A673 (cell line): ENCODE measurements around the gene IGFBP2. TPM values are rescaled to one million over a fixed set of nuclear protein-coding genes. Genes with fewer than 3 reads are reported as not detected.

ENCODE experiments used
- BruUV-seq: library from RNA; stranded (reverse); fragments of 400-500 nt; replicated peaks from 2 replicates; lab custom pipeline; 2021; lab: Mats Ljungman, UMichigan
- CTCF ChIA-PET: fragments of 300-600 bp; sonication (Branson Sonifier 250); formaldehyde crosslinking; loops from one replicate; lab custom pipeline; 2022; ENCODE audit warnings: antibody characterized with exemption; lab: Charles Lee
- POLR2A ChIA-PET: fragments of 300-600 bp; sonication (Branson Sonifier 250); formaldehyde crosslinking; loops from one replicate; lab custom pipeline; 2022; ENCODE audit warnings: antibody characterized with exemption; ENCODE audit not compliant: low non-redundant PET; lab: Charles Lee
- DNase-seq: peaks from one replicate; pipeline ENCODE4 v3.0.0-alpha.2; 2015; ENCODE audit warnings: low spot score
- H3K27ac ChIP-seq: fragments of 200-600 bp; sonication (generic); 2 replicates; pipeline ENCODE4 v1.5.1; 2016; ENCODE audit warnings: mixed run types, low read depth, mild to moderate bottlenecking, mixed read lengths, antibody characterized with exemption, low read length; ENCODE audit not compliant: poor library complexity, severe bottlenecking
- H3K27me3 ChIP-seq: fragments of 200-600 bp; sonication (generic); replicated peaks from 2 replicates; pipeline ENCODE4 v1.6.1; 2017; ENCODE audit warnings: mixed run types, low read depth, mild to moderate bottlenecking, mixed read lengths, antibody characterized with exemption, low read length; ENCODE audit not compliant: insufficient read depth, poor library complexity
- H3K36me3 ChIP-seq: fragments of 200-600 bp; sonication (generic); 2 replicates; pipeline ENCODE4 v1.6.1; 2016; ENCODE audit warnings: mixed run types, mild to moderate bottlenecking, mixed read lengths, antibody characterized with exemption, low read length; ENCODE audit not compliant: insufficient read depth, poor library complexity, severe bottlenecking
- H3K4me1 ChIP-seq: fragments of 200-600 bp; sonication (generic); 2 replicates; pipeline ENCODE4 v1.6.1; 2017; ENCODE audit warnings: mixed run types, mild to moderate bottlenecking, mixed read lengths, antibody characterized with exemption, low read length; ENCODE audit not compliant: insufficient read depth, poor library complexity, severe bottlenecking
- H3K4me3 ChIP-seq: fragments of 200-600 bp; sonication (generic); 2 replicates; pipeline ENCODE4 v1.5.1; 2016; ENCODE audit warnings: low read depth, mixed run types, mild to moderate bottlenecking, mixed read lengths, low read length; ENCODE audit not compliant: poor library complexity, severe bottlenecking
- H3K9me3 ChIP-seq: fragments of 200-600 bp; sonication (generic); 2 replicates; pipeline ENCODE4 v1.6.1; 2016; ENCODE audit warnings: mixed run types, low read depth, mild to moderate bottlenecking, mixed read lengths, antibody characterized with exemption, low read length; ENCODE audit not compliant: poor library complexity, severe bottlenecking
- CTCF ChIP-seq: fragments of 300-800, 200-600 bp; sonication (generic); conservative IDR thresholded peaks from 2 replicates; pipeline ENCODE4 v1.5.1; 2017; ENCODE audit warnings: low read depth, mild to moderate bottlenecking, antibody characterized with exemption, low read length, moderate library complexity, mixed read lengths
- EZH2 ChIP-seq: fragments of 200-600 bp; sonication (generic); IDR thresholded peaks from 2 replicates; pipeline ENCODE4 v1.6.1; 2017; ENCODE audit warnings: borderline replicate concordance, low read depth, mild to moderate bottlenecking, mixed read lengths, antibody characterized with exemption, low read length; ENCODE audit not compliant: poor library complexity, severe bottlenecking
- intact Hi-C: fragments of 100-400 bp; cut with micrococcal nuclease; formaldehyde crosslinking; loops from one replicate; pipeline ENCODE4 v1.10.0; 2022; ENCODE audit not compliant: unreplicated experiment
- total RNA-seq: library from RNA; stranded (reverse); gene quantifications from 2 replicates; pipeline ENCODE4 v1.2.3, GENCODE V29; 2021

IGFBP2 gene
- total RNA-seq, 1 experiment from 2014 or later = 614 TPM

- POLR2A ChIA-PET = interaction anchor here (0.6 kb wide), 1 partner anchor 44 kb away, joined by 3 read pairs; no protein-coding TSS in a partner anchor
- no peak overlapping the region for H3K27ac ChIP-seq
- CTCF ChIA-PET = interaction anchor here (1.2 kb wide), 1 partner anchor 9 kb away, joined by 4 read pairs; no protein-coding TSS in a partner anchor
- TF ChIP-seq EZH2 = no peak
- TF ChIP-seq CTCF = no peak
- no TSS peak for BruUV-seq
- no peaks in the 10 kb centered on the region for H3K9me3 ChIP-seq
- no peak overlapping the region for H3K4me3 ChIP-seq
- no peaks in the 10 kb centered on the region for H3K36me3 ChIP-seq
- no peaks in the 10 kb centered on the region for H3K4me1 ChIP-seq
- intact Hi-C loops = no loop called here
- no peak for DNase-seq
- no peaks in the 10 kb centered on the region for H3K27me3 ChIP-seq
Measured at GRCh38 chr2:216674376-216674775, 41.2 kb downstream of the IGFBP2 start.

GRCh38 chr2:216676630-216677029, 43.4 kb downstream of the IGFBP2 start:
- DNase-seq = no peak
- BruUV-seq = no TSS peak
- H3K27me3 ChIP-seq = no peaks in the 10 kb centered on the region
- no peak overlapping the region for H3K4me3 ChIP-seq
- H3K36me3 ChIP-seq = no peaks in the 10 kb centered on the region
- intact Hi-C loops = no loop called here
- TF ChIP-seq CTCF (no peak), EZH2 (no peak)
- ChIA-PET POLR2A (interaction anchor here (0.6 kb wide), 1 partner anchor 178 kb away, joined by 3 read pairs; no protein-coding TSS in a partner anchor), CTCF (no interaction called here)
- H3K27ac ChIP-seq = no peak overlapping the region
- H3K4me1 ChIP-seq = no peaks in the 10 kb centered on the region
- no peaks in the 10 kb centered on the region for H3K9me3 ChIP-seq

- BruUV-seq = no TSS peak
- H3K4me1 ChIP-seq = peaks cover 6% of the 10 kb centered on the region
- ChIA-PET CTCF (no interaction called here), POLR2A (no interaction called here)
- no peak for TF ChIP-seq CTCF
- TF ChIP-seq EZH2 = no peak
- no peaks in the 10 kb centered on the region for H3K9me3 ChIP-seq
- DNase-seq = no peak
- H3K4me3 ChIP-seq = no peak overlapping the region
- no peak overlapping the region for H3K27ac ChIP-seq
- H3K27me3 ChIP-seq = no peaks in the 10 kb centered on the region
- intact Hi-C loops = no loop called here
- H3K36me3 ChIP-seq = no peaks in the 10 kb centered on the region
Measured at GRCh38 chr2:216677439-216678097, 44.3 kb downstream of the IGFBP2 start.
